Activated T-helper 1 cell treated with anti-CD3 and anti-CD28 coated beads, Interleukin-12 subunit alpha, Interleukin-12 subunit beta, Interleukin-2, Interleukin-4 antibody, amounts not matched to agents 30 ng/mL and 10 ng/mL and 1 ng/mL, durations not matched to agents 14 hours and 24 hours and 36 hours (primary cell): Measurements from ENCODE around the gene DLG5. TPM values are rescaled to one million over a fixed set of nuclear protein-coding genes. Genes with fewer than 3 reads are reported as not detected.
A peak's percentile ranks its signal among the peaks of the same experiment; 100 is the strongest.

Source experiments
- DNase-seq: peaks from one replicate; pipeline ENCODE4 v3.0.0; 2021; ENCODE audit warnings: low spot score
- H3K27ac Mint-ChIP-seq: one replicate; pipeline ENCODE4 v1.8.0; 2021; ENCODE audit warnings: mild to moderate bottlenecking, mixed read lengths
- H3K27me3 Mint-ChIP-seq: one replicate; pipeline ENCODE4 v1.8.0; 2022; ENCODE audit warnings: mild to moderate bottlenecking, moderate library complexity, mixed read lengths; ENCODE audit not compliant: insufficient read depth
- H3K36me3 Mint-ChIP-seq: one replicate; pipeline ENCODE4 v1.8.0; 2021; ENCODE audit warnings: low read depth, mixed read lengths
- H3K4me1 Mint-ChIP-seq: one replicate; pipeline ENCODE4 v1.8.0; 2021; ENCODE audit warnings: low read depth, mixed read lengths
- H3K4me3 Mint-ChIP-seq: one replicate; pipeline ENCODE4 v1.8.0; 2021; ENCODE audit warnings: mild to moderate bottlenecking, moderate library complexity, mixed read lengths
- H3K9me3 Mint-ChIP-seq: one replicate; pipeline ENCODE4 v1.8.0; 2021; ENCODE audit warnings: mixed read lengths
- intact Hi-C: fragments of 100-400 bp; cut with micrococcal nuclease; formaldehyde crosslinking; loops from one replicate; pipeline ENCODE4 v1.15.1; 2024
- total RNA-seq: library from RNA; stranded (reverse); gene quantifications from 2 replicates; pipeline ENCODE4 v1.2.3, GENCODE V29; 2022

Gene DLG5
- total RNA-seq, 1 donor from 2014 or later = 4.0 TPM

- H3K36me3 Mint-ChIP-seq = no peaks in the 10 kb centered on the region
- H3K27ac Mint-ChIP-seq = no peak overlapping the region
- intact Hi-C loops = no loop called here
- H3K9me3 Mint-ChIP-seq = no peaks in the 10 kb centered on the region
- H3K4me3 Mint-ChIP-seq = no peak overlapping the region
- H3K27me3 Mint-ChIP-seq = peaks cover 6% of the 10 kb centered on the region
- no peak for DNase-seq
- no peaks in the 10 kb centered on the region for H3K4me1 Mint-ChIP-seq
These were observed 14.1 kb upstream of the DLG5 start for GRCh38 chr10:77940627-77941026.

DNA sequence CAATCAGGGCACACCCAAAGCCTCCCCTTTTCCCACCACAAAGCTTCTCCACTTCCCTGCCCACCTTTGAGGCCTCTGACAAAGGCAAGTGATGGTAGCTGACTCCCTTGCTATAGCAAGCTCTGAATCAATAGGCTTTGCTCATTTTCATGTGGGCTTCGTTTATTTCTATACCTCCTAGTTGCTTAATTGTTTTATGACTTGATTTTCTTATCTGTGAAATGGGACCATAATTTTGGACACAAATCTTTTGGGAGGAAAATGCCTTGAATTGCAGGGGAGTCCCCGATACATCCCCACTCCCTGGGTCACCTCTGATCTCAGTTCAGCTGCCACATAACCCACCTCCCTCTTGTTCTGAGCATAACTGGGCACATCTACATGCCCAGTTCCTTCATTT is 13.7 kb upstream of the DLG5 start:
- intact Hi-C loops = no loop called here
- DNase-seq = no peak
- no peaks in the 10 kb centered on the region for H3K4me1 Mint-ChIP-seq
- H3K4me3 Mint-ChIP-seq = no peak overlapping the region
- no peaks in the 10 kb centered on the region for H3K36me3 Mint-ChIP-seq
- H3K9me3 Mint-ChIP-seq = no peaks in the 10 kb centered on the region
- H3K27ac Mint-ChIP-seq = no peak overlapping the region
- H3K27me3 Mint-ChIP-seq = peaks cover 6% of the 10 kb centered on the region

DNA sequence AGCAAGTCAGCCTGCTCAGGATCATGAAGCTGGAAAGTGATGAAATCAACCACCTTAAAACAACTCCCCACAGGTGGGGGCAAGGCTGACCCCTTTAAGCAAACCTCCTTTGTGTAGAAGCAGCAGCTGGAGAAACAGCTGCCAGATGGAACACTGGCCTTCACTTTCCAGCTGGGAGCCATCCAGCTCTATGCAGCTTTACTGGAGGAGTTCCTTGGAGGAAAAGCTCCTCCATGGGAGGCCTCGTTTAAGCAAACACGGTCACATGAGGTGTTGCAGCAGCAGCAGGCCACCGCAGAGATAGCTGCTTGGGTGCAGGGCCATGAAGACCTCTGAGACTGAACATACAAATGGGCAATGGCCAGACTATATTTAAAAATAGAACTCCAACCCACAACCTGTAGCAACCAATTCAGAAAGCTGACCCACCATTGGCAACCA is 13.0 kb upstream of the DLG5 start:
- no peak overlapping the region for H3K27ac Mint-ChIP-seq
- no peak overlapping the region for H3K4me3 Mint-ChIP-seq
- H3K4me1 Mint-ChIP-seq = no peaks in the 10 kb centered on the region
- intact Hi-C loops = no loop called here
- no peaks in the 10 kb centered on the region for H3K36me3 Mint-ChIP-seq
- H3K27me3 Mint-ChIP-seq = peaks cover 6% of the 10 kb centered on the region
- no peak for DNase-seq
- H3K9me3 Mint-ChIP-seq = no peaks in the 10 kb centered on the region

- intact Hi-C loops = no loop called here
- Mint-ChIP-seq H3K36me3 (no peaks in the 10 kb centered on the region), H3K4me1 (no peaks in the 10 kb centered on the region), H3K27me3 (peaks cover 2% of the 10 kb centered on the region), H3K4me3 (no peak overlapping the region), H3K27ac (no peak overlapping the region), H3K9me3 (no peaks in the 10 kb centered on the region)
- no peak for DNase-seq
These were observed 10.4 kb upstream of the DLG5 start for GRCh38 chr10:77936697-77937567.

DNA sequence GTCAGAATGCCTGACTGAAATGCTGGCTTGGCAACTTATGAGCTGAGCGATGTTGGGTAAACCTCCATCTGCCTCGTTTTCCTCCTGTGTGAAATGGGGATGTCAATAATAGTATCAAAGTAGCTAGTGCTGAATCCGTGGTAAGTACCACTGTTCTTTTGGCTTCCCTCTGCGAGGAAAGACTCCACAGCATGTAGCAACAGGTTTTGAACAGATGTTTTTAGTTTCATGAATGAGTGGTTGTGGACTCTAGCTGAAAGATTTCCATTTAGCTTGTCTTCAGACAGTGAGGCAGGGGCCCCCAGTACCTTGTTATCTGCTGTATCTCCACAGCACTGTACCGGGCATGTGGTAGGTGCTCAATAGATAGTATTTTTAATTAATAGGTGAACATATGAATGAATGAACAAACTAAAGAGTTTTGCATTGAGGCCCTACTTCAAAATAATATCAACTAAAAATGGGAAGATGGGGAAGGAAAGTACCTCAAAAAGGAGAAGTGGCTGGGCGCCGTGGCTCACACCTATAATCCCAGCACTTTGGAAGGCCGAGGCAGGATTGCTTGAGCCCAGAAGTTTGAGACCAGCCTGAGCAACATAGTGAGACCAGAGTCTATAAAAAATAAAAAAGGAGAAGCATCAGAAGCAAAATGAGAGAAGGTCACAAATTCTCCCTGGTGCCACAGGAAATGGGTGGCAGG is 5.6 kb upstream of the DLG5 start:
- Mint-ChIP-seq H3K36me3 (no peaks in the 10 kb centered on the region), H3K4me1 (peaks cover 7% of the 10 kb centered on the region), H3K4me3 (no peak overlapping the region), H3K27me3 (peaks cover 28% of the 10 kb centered on the region), H3K9me3 (no peaks in the 10 kb centered on the region), H3K27ac (no peak overlapping the region)
- DNase-seq = no peak
- intact Hi-C loops = no loop called here

GRCh38 chr10:77927402-77928246 is 1.1 kb upstream of the DLG5 start:
- H3K9me3 Mint-ChIP-seq = no peaks in the 10 kb centered on the region
- no peak overlapping the region for H3K27ac Mint-ChIP-seq
- H3K36me3 Mint-ChIP-seq = no peaks in the 10 kb centered on the region

DNA sequence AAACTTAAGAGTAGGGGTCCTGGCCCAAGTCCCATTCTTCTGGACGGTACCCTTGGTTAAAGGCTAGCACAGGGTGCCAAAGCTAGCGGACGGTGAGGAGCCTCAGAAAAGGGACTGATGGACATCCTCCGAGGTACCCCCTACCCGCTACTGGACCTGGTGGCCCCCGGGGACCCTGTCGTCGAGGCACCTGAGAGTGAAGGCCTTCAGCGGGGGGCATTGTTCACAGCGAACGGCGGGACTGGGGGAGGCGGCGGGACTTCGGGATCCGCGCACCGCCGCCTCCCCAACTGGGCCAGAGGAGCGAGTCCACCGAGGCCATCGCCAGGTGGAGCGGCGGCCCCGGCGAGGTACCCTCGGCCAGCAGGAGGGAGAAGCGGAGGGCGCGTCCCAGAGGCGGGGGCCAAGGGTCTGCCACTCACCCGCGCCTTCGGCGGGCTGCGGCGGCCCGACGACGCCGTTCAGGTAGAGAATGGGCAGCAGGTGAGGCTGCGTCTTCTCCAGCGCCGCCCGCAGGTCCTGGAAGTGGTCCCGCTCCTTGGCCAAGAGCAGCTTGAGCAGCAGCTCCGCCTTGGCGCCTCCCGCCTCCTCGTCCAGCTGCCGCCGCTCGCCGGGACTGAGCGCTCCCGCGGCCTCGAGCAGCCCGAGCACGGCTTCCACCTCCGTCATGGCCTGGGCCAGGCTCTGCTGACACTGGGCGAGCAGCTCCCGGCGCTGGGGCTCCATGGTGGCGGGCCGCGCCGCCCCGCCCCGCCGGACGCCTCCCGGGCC is 575 bp downstream of the DLG5 start:
- no peaks in the 10 kb centered on the region for H3K9me3 Mint-ChIP-seq
- peaks cover 17% of the 10 kb centered on the region for H3K4me1 Mint-ChIP-seq
- H3K4me3 Mint-ChIP-seq = peak overlapping the region; percentile 76
- intact Hi-C loops = loop anchor here (1.0 to 5.0 kb wide), 3 partner anchors 51 to 106 kb away; partner anchors contain the start of gene RPS24
- H3K36me3 Mint-ChIP-seq = no peaks in the 10 kb centered on the region
- DNase-seq = peak; percentile 19
- H3K27ac Mint-ChIP-seq = no peak overlapping the region
- H3K27me3 Mint-ChIP-seq = peaks cover 41% of the 10 kb centered on the region

More at GRCh38 chr10:77927402-77928246, 1.1 kb upstream of the DLG5 start:
- Mint-ChIP-seq H3K27me3 (peaks cover 41% of the 10 kb centered on the region), H3K4me3 (peak overlapping the region; percentile 74), H3K4me1 (peaks cover 17% of the 10 kb centered on the region)
- no peak for DNase-seq
- intact Hi-C loops = loop anchor here (5.0 kb wide), 2 partner anchors 50 to 105 kb away; partner anchors contain the start of gene RPS24

- H3K9me3 Mint-ChIP-seq = no peaks in the 10 kb centered on the region
- peak overlapping the region; percentile 76 for H3K4me3 Mint-ChIP-seq
- H3K36me3 Mint-ChIP-seq = no peaks in the 10 kb centered on the region
- H3K27ac Mint-ChIP-seq = no peak overlapping the region
- peaks cover 43% of the 10 kb centered on the region for H3K27me3 Mint-ChIP-seq
- intact Hi-C loops = loop anchor here (5.0 kb wide), 2 partner anchors 52 to 107 kb away; partner anchors contain the start of gene RPS24
- DNase-seq = no peak
- peaks cover 17% of the 10 kb centered on the region for H3K4me1 Mint-ChIP-seq
These were observed 1.2 kb downstream of the DLG5 start for GRCh38 chr10:77925410-77925794.

DNA sequence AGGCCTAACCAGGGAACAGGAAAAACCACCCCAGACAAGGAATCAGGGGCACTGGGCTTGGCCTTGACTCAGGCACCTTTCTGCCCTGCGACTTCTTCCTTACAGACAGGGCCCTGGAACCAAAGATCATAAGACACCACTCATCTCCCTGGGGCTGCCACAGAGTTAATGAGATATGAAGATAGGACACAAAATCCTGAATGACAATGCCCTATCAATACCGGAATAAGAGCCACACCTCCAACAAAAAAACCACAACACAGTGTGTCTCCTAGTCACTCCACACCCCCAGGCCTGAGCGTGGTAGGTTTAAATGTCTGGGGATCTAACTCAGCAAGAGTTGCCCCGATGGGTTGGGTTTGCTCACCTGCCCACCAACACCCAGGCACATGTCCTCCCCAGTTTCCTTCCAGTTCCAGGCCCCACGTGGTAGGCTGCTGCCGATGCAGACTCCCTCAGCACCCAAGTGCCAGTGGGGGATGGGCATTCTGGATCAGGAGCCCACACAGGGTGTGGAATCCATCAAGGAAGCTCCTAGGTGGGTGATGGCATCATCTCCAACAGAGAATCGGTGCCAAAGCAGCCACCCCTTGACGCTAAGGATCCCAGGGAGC is 3.9 kb downstream of the DLG5 start:
- intact Hi-C loops = no loop called here
- Mint-ChIP-seq H3K4me3 (no peak overlapping the region), H3K36me3 (no peaks in the 10 kb centered on the region), H3K27me3 (peaks cover 25% of the 10 kb centered on the region), H3K4me1 (peaks cover 15% of the 10 kb centered on the region), H3K9me3 (no peaks in the 10 kb centered on the region), H3K27ac (no peak overlapping the region)
- DNase-seq = no peak

GRCh38 chr10:77922055-77922454 is 4.5 kb downstream of the DLG5 start:
- DNase-seq = no peak
- Mint-ChIP-seq H3K9me3 (no peaks in the 10 kb centered on the region), H3K27me3 (peaks cover 20% of the 10 kb centered on the region), H3K4me1 (peaks cover 10% of the 10 kb centered on the region), H3K4me3 (no peak overlapping the region), H3K36me3 (no peaks in the 10 kb centered on the region), H3K27ac (no peak overlapping the region)
- intact Hi-C loops = no loop called here

DNA sequence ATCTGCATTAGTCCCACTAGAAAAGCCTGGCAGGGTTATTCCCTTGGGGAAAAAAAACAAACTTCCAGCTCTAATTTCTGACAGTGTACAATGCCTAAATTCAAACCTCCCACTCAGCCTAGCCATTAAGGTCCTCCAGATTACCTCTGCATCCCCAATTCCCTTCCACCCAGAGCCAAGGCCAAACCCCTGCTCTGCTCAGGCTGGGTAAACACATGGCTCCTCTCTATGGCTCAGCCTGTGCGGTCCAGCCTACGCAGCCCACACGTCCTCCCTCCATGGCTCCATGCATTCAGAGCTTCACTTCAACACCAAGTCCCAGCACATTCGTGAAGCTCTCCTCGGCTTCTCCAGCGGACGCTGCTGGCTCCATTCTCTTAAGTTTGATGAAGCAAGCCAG is 5.2 kb downstream of the DLG5 start:
- no peak for DNase-seq
- no peaks in the 10 kb centered on the region for H3K36me3 Mint-ChIP-seq
- intact Hi-C loops = no loop called here
- H3K9me3 Mint-ChIP-seq = no peaks in the 10 kb centered on the region
- peaks cover 10% of the 10 kb centered on the region for H3K4me1 Mint-ChIP-seq
- H3K4me3 Mint-ChIP-seq = no peak overlapping the region
- H3K27me3 Mint-ChIP-seq = peaks cover 20% of the 10 kb centered on the region
- H3K27ac Mint-ChIP-seq = no peak overlapping the region

DNA sequence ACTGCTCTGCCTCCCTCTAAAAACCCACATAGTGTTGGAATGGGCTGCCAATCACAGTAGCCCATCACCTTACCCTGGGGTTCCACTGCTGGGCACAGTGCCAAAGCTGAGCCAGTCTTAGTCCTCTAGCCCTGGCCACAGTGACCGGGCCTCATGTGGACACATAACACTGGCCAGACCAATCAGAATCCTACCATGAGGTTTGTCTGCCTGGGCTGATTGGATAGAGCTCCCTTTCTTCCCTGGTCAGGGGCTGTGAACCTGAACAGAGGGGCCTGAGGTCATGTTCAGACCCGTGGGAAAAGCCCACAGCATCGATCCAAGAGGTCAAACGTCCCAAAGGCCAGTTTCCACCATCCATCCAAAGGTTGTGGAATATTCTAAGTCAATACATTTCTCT is 6.1 kb downstream of the DLG5 start:
- Mint-ChIP-seq H3K27me3 (peaks cover 19% of the 10 kb centered on the region), H3K36me3 (no peaks in the 10 kb centered on the region), H3K27ac (no peak overlapping the region), H3K9me3 (no peaks in the 10 kb centered on the region), H3K4me1 (peaks cover 9% of the 10 kb centered on the region), H3K4me3 (no peak overlapping the region)
- intact Hi-C loops = no loop called here
- no peak for DNase-seq
